Measurements from ENCODE around the gene ACOT11. TPM values are rescaled to one million over a fixed set of nuclear protein-coding genes. Genes with fewer than 3 reads are reported as not detected.
A peak's percentile ranks its signal among the peaks of the same experiment; 100 is the strongest.

Gene ACOT11
- total and polyA plus RNA-seq, 11 donors: 33.2 to 69.3 (median 55.9) TPM

GRCh38 chr1:54537611-54538010 lies 10.4 kb upstream of the ACOT11 start:
- 52 to 60% (median 58%) methylated on average over 4 of the region's 4 CpGs for WGBS, 4 donors
- Histone ChIP-seq H3K36me3 (no peaks in the 10 kb centered on the region), H3K27me3 (peaks cover 0 to 7% (median 0%) of the 10 kb centered on the region in 9 donors), H3K27ac (no peak overlapping the region), H3K4me1 (peaks cover 0 to 14% (median 8%) of the 10 kb centered on the region in 12 donors), H3K4me3 (no peak overlapping the region), H3K9me3 (no peaks in the 10 kb centered on the region)
- TF ChIP-seq POLR2A (IDR thresholded peaks at IDR 0.05) (no peak), CTCF (IDR thresholded peaks at IDR 0.05) (no peak)
- ATAC-seq (no peak), DNase-seq (no peak)
- intact Hi-C loops (cut with DNase I): no loop called here

DNA sequence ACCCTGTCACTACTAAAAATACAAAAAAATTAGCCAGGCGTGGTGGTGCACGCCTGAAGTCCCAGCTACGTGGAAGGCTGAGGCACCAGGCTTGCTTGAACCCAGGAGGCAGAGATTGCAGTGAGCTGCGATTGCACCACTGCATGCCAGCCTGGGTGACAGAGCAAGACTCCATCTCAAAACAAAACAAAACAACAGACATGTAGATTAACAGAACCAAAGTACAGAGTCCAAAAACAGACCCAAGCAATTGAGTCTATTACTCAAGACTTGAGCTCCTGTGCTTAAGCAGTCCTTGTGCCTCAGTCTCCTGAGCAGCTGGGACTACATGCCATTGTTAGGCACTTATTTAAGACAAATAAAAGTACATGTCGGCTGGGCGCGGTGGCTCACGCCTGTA lies 9.5 kb upstream of the ACOT11 start:
- Histone ChIP-seq H3K27me3 (peaks cover 0 to 7% (median 0%) of the 10 kb centered on the region in 9 donors), H3K4me3 (no peak overlapping the region), H3K9me3 (no peaks in the 10 kb centered on the region), H3K4me1 (peaks cover 0 to 21% (median 10%) of the 10 kb centered on the region in 12 donors), H3K36me3 (no peaks in the 10 kb centered on the region), H3K27ac (no peak overlapping the region)
- DNase-seq (no peak), ATAC-seq (no peak)
- TF ChIP-seq CTCF (IDR thresholded peaks at IDR 0.05): no peak
- TF ChIP-seq POLR2A (IDR thresholded peaks at IDR 0.05): no peak
- WGBS, 4 donors: 94 to 96% (median 95%) methylated on average over 8 of the region's 8 CpGs
- intact Hi-C loops (cut with DNase I): no loop called here

DNA sequence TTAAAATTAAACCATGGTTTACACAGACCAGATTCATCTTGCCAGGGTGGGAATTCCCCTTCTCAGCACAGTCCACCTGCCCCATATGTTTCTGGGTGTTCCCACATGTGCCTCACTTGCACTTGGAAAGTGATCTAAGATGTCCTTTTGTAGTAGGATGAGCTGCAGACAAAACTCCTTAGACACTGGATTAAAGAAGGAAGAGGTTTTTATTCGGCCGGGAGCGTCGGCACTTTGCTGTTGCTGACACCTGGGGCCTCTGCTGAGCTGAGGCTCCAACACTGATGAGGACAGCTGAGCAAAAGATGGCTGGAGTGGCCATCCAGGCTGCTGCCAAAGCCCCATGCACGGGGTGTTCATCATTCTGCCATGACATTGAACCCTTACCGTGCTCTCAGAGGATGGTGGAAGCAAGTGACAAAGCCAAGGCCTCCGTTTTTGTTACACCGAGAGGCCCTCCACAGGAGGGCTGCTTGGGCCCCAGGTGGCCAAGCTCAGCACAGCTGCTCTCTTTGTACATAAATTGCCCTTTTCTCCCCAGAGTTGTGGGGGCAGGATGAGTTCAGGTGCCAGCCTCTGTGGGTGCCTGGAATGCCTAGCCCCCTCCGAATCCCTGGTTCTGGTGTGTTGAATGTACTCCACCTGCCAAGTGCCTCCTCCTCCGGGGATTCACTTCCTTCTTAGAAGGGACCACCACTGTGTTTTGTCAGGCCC lies 7.3 kb upstream of the ACOT11 start:
- H3K36me3 ChIP-seq: no peaks in the 10 kb centered on the region
- intact Hi-C loops (cut with DNase I): no loop called here
- H3K27ac ChIP-seq: no peak overlapping the region
- no peak overlapping the region for H3K4me3 ChIP-seq
- TF ChIP-seq CTCF (IDR thresholded peaks at IDR 0.05) (no peak), POLR2A (IDR thresholded peaks at IDR 0.05) (no peak)
- no peaks in the 10 kb centered on the region for H3K9me3 ChIP-seq
- no peak for ATAC-seq
- no peak for DNase-seq
- 87 to 97% (median 90%) methylated on average over 10 of the region's 10 CpGs for WGBS, 4 donors
- H3K4me1 ChIP-seq: peaks cover 0 to 30% (median 10%) of the 10 kb centered on the region in 12 donors
- H3K27me3 ChIP-seq: peaks cover 0 to 7% (median 0%) of the 10 kb centered on the region in 9 donors

GRCh38 chr1:54542120-54542961 lies 5.7 kb upstream of the ACOT11 start:
- 5 to 6% (median 6%) methylated on average over 29 to 61 of the region's 61 CpGs for WGBS, 4 donors
- H3K4me1 ChIP-seq: peaks cover 0 to 39% (median 15%) of the 10 kb centered on the region in 12 donors
- intact Hi-C loops (cut with DNase I): no loop called here
- peaks cover 0 to 7% (median 0%) of the 10 kb centered on the region in 9 donors for H3K27me3 ChIP-seq
- TF ChIP-seq POLR2A (IDR thresholded peaks at IDR 0.05) (no peak), CTCF (IDR thresholded peaks at IDR 0.05) (peak in 4 of 12 donors; percentile 3 to 38 (median 20))
- no peaks in the 10 kb centered on the region for H3K9me3 ChIP-seq
- DNase-seq (peak; percentile 53 to 82 (median 68)), ATAC-seq (peak; percentile 38 to 89 (median 82))
- H3K4me3 ChIP-seq: peak overlapping the region; percentile 28 to 60 (median 52)
- H3K27ac ChIP-seq: peak overlapping the region in 11 of 12 donors; percentile 43 to 82 (median 65)
- no peaks in the 10 kb centered on the region for H3K36me3 ChIP-seq
